T-helper 2 cell treated with Interferon-gamma antibody and Interleukin-4, amounts not matched to agents 100 ng/mL and 5 ng/mL, for 36 hours (primary cell): ENCODE results near the gene NTN1. TPM values are rescaled to one million over a fixed set of nuclear protein-coding genes. Genes with fewer than 3 reads are reported as not detected.
"Not testable (repeated sequence)": the region's sequence is repeated elsewhere in the genome, so short reads cannot be mapped to it uniquely, and the experiment has no call there.

Source experiments
- intact Hi-C: fragments of 100-400 bp; cut with micrococcal nuclease; formaldehyde crosslinking; loops from one replicate; pipeline ENCODE4 v1.15.1; 2023
- total RNA-seq: library from RNA; stranded (reverse); gene quantifications from 2 replicates; pipeline ENCODE4 v1.2.3, GENCODE V29; 2022

Gene NTN1
- total RNA-seq = 0.07 and 0.09 TPM in 2 replicates

DNA sequence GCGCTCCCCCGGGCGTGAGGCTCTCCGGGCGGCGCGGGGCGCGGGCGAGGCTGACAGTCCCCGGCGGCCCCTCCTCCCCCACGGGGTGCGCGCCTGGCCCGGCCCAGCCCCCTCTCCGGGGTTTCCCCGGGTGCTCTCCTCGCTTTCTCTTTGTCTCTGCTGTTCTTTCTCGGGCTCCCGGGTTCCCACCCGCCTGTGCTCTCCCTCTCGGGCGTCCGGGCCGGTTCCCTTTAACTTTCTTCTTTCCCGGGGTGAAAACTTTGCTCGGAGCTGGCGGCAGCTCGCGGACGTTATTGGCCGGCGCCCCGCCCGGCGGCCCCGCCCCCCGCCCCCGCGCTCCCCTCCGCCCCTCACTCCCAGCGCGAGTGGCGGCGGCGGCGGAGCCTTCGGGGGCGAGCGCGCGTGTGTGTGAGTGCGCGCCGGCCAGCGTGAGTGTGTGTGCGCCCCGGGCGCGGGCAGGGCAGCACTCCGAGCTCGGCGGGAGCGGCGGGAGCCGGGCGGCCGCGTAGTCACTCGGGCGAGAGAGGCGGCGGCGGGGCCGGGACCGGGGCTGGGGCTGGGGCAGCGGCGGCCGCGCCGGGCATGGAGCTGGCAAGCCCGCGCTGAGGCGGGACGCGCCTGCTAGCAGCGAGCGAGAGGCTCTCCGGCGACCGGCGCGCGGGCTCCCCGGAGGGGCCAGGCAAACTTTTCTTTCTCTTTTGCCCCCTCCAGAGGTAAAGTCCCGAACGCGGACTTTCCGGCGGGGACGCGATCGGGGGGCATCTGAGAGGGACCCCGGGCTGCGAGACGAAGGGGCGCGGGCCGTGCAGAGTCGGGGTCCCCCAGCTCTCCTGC, at the start of gene NTN1:
Gene NTN1, plus strand, starts transcription at position 353 of the 834 bp plus-strand sequence. CDS start 864 bp downstream, outside the sequence.
- intact Hi-C loops = loop anchor here (2.0 kb wide), 1 partner anchor 23 kb away; no protein-coding TSS in a partner anchor

- intact Hi-C loops = no loop called here
These were observed 46.1 kb upstream of the NTN1 start for GRCh38 chr17:8975091-8975725.

- intact Hi-C loops = no loop called here
These were observed 44.7 kb upstream of the NTN1 start for GRCh38 chr17:8976638-8977037.

- intact Hi-C loops = no loop called here
These were observed 41.6 kb upstream of the NTN1 start for GRCh38 chr17:8979715-8980114.

DNA sequence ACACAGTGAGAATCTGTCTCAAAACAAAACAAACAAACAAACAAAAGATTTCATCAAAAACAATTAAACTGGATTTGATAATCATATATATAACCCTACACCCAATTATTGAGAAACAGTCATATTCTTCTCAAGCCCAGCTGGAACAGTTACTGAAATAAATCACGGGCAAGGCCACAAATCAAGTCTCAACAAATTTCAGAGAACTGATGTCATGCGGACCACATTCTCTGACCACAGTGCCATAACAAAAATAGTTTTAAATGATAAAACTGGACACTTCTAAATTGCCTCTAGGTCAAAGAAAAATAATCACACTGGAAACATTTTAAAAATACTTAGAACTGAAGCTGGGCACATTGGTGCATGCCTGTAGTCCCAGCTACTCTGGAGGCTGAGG, 39.9 kb upstream of the NTN1 start:
- intact Hi-C loops = no loop called here

- intact Hi-C loops = not testable (repeated sequence)
These were observed 37.1 kb upstream of the NTN1 start for GRCh38 chr17:8984225-8984624.

GRCh38 chr17:8985054-8985701, 36.1 kb upstream of the NTN1 start:
- intact Hi-C loops = no loop called here

DNA sequence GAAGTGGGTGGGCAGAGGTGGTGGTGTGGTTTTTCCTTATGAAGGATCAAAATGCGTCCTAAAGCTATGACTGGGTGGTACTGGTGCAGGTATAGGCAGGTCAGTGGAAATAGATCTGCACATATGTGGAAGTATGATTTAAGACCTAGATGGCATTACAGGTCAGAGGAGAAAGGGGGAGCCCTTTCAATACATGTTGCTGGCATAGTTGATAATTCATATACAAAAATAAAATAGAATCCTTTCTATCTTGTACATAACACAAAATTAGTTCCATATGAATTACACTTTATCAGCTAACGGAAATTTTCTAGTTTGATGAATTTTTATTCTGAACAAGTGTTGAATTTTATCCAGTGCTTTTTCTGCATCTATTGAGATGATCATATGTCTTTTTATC, 35.0 kb upstream of the NTN1 start:
- intact Hi-C loops = no loop called here

- intact Hi-C loops = not testable (repeated sequence)
These were observed 32.9 kb upstream of the NTN1 start for GRCh38 chr17:8988263-8988935.

- intact Hi-C loops = loop anchor here (10.0 kb wide), 2 partner anchors 97 to 187 kb away; no protein-coding TSS in a partner anchor
These were observed 29.6 kb upstream of the NTN1 start for GRCh38 chr17:8991514-8992285.

DNA sequence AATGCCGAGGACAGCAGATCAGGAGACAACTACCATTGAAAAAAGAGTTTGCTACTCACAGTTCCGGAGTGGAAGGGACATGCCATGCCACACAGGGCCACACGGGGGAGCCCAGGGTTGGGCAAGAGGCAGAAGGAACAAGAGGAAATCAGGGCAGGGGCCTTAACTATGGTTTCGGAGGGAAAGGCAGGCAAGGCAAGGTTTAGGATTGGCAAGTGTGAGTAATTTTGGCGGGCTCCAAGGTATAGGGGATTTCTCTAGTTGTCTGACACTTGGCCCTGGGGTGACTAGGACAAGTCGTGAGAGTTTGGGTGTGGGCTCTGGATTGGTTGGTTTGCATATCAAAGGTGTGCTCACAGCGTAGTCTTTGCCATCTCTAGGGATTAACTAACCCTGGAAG, 27.0 kb upstream of the NTN1 start:
- intact Hi-C loops = loop anchor here (10.0 kb wide), 2 partner anchors 100 to 190 kb away; no protein-coding TSS in a partner anchor

GRCh38 chr17:8995711-8996110, 25.6 kb upstream of the NTN1 start:
- intact Hi-C loops = loop anchor here (10.0 kb wide), 2 partner anchors 101 to 191 kb away; no protein-coding TSS in a partner anchor

DNA sequence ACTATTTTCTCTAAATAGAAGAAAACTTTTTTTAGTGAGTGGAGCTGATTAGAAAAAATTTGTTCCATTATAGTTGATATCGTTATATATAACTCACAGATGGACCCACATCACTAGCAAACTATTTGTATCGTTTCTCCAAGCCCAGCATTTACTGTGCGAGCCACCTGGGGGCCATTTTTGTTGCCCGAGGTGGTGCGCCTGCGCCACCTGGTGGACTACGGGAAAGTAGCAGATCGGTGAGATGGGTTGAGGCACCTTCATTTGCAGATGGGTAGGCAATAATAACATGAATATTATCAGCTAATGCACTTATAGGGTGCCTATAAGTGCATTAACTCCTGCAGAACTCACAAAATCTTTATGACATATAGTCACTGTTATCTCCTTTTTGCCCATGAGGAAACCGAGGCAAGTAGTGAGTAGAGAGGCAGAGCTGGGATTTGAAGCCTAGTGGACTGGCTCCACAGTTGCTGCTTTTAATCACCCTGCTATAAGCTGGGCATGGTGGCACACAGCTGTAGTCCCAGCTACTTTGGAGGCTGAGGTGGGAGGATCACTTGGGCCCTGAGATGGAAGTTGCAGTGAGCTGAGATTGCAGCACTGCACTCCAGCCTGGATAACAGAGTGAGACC, 23.2 kb upstream of the NTN1 start:
- intact Hi-C loops = loop anchor here (2.0 to 10.0 kb wide), 4 partner anchors 23 to 243 kb away; partner anchors contain the start of gene NTN1

- intact Hi-C loops = no loop called here
These were observed 19.8 kb upstream of the NTN1 start for GRCh38 chr17:9001559-9001958.

- intact Hi-C loops = no loop called here
These were observed 19.1 kb upstream of the NTN1 start for GRCh38 chr17:9002227-9002605.

- intact Hi-C loops = no loop called here
These were observed 18.5 kb upstream of the NTN1 start for GRCh38 chr17:9002606-9003354.

GRCh38 chr17:9003355-9004131, 17.8 kb upstream of the NTN1 start:
- intact Hi-C loops = loop anchor here (1.0 kb wide), 1 partner anchor 23 kb away; no protein-coding TSS in a partner anchor
